HEK293T (cell line): Measurements from ENCODE around the gene RANBP3L.

Experiments
- ARNT ChIP-seq: fragments of 450-650 bp; IDR thresholded peaks from 2 replicates; pipeline ENCODE4 v1.6.1; 2017; ENCODE audit warnings: mild to moderate bottlenecking
- BHLHE40 ChIP-seq: fragments of 450-650 bp; IDR thresholded peaks from 2 replicates; pipeline ENCODE4 v1.6.1; 2016; ENCODE audit warnings: mild to moderate bottlenecking, moderate library complexity, borderline replicate concordance
- ELF4 ChIP-seq: fragments of 450-650 bp; IDR thresholded peaks from 2 replicates; pipeline ENCODE4 v1.6.1; 2017; ENCODE audit warnings: antibody characterized with exemption
- FOXA1 ChIP-seq: fragments of 450-650 bp; IDR thresholded peaks from 2 replicates; pipeline ENCODE4 v1.6.1; 2016; ENCODE audit warnings: mild to moderate bottlenecking
- FOXK2 ChIP-seq: fragments of 450-650 bp; IDR thresholded peaks from 2 replicates; pipeline ENCODE4 v1.6.1; 2016; ENCODE audit warnings: mild to moderate bottlenecking
- FOXM1 ChIP-seq: fragments of 450-650 bp; IDR thresholded peaks from 2 replicates; pipeline ENCODE4 v1.6.1; 2017; ENCODE audit warnings: mild to moderate bottlenecking, borderline replicate concordance
- SP1 ChIP-seq: fragments of 450-650 bp; IDR thresholded peaks from 2 replicates; pipeline ENCODE4 v1.6.1; 2017
- SUZ12 ChIP-seq: fragments of 450-650 bp; IDR thresholded peaks from 2 replicates; pipeline ENCODE4 v1.6.1; 2016; ENCODE audit warnings: mild to moderate bottlenecking
- TARDBP ChIP-seq: fragments of 450-650 bp; IDR thresholded peaks from 2 replicates; pipeline ENCODE4 v1.6.1; 2016
- ZNF384 ChIP-seq: fragments of 450-650 bp; IDR thresholded peaks from 2 replicates; pipeline ENCODE4 v1.6.1; 2016

DNA sequence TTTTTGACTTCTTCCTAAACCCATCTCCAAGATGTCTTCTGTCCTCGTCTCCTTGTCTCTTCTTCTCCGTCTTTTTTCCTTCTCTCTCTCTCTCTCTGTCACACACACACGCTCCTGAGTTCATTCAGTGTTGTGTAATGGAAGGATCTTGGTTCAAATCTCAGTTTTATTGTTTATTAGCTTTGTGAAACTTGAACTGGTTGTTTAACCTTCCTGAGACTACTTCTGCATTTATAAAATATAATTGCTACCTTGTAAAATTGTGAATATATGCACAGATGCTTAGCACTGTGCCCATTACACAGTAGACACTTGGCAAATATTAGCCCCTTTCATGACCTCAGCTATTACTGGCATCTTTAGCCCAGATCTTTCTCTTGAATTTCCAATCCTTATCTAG lies 57.6 kb downstream of the RANBP3L start:
- TF ChIP-seq SP1 (no peak), FOXA1 (no peak), ELF4 (no peak), ARNT (no peak), TARDBP (no peak), ZNF384 (no peak), BHLHE40 (no peak), SUZ12 (no peak), FOXK2 (no peak), FOXM1 (no peak)
